ENCODE results near the gene KCNJ9.

DNA sequence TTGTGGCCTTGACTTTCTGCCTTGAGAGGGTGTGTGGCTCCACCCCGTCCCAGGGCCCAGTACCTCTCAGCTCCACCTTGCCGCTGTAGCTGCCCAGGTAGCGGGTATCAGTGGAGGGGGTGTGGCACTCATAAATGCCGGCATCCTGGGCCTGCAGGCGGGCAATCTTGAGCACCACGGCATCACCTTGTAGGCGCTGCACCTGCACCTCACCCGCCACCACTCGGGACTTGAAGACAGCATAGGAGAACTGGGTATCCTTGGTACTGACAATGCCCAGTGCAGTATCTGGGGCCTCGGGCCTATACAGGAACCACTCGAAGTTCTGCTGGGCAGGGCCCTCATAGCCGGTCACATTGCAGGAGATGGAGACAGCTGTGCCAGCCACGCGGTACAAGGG, 13.5 kb downstream of the KCNJ9 start:
- TF ChIP-seq CTCF (IDR thresholded peaks at IDR 0.05; ENCODE audit: insufficient read depth, low read depth, low read length) (no peak), EZH2 (IDR thresholded peaks at IDR 0.05; ENCODE audit: insufficient read depth, low read length) (no peak)

Data from astrocyte (in vitro differentiated cells and primary cell).